GM12872 (cell line): Measurements from ENCODE around the gene LRRC32.

Experiments used
- TF ChIP-seq, protein P1 (sequence below): IDR thresholded peaks from 3 replicates; pipeline ENCODE4 v1.5.1; 2011; ENCODE audit warnings: low read depth, mild to moderate bottlenecking, low read length, moderate library complexity; ENCODE audit not compliant: insufficient read depth

Gene LRRC32

DNA sequence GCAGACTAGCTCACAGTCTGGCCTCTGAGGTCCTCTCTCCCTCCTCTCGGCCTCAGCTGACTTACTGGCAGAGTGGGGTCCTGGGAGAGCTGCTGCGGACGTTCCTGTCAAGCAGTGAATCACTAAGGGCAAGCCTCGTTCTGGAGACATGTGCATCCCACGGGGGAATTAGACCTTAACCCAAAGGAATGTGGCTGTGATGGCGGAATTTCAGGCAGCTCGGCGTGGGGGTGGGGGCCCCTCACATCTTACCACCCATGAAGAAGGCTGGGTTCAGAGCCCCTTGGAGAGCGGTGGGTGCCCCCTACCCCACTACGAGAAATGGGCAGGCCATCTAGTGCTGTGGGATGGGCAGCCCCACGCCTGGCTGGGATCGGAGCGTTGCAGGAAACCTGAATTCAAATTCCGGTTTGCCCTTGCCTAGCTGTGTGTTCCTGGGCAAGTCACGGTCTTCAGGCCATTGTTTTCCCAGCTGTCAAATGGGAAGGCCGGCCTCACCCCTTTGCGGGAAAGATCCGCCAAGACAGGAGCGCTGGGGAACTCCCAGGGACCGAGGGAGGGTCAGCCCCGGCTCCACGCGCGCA lies 554 bp downstream of the LRRC32 start:
- TF ChIP-seq, protein P1, sequence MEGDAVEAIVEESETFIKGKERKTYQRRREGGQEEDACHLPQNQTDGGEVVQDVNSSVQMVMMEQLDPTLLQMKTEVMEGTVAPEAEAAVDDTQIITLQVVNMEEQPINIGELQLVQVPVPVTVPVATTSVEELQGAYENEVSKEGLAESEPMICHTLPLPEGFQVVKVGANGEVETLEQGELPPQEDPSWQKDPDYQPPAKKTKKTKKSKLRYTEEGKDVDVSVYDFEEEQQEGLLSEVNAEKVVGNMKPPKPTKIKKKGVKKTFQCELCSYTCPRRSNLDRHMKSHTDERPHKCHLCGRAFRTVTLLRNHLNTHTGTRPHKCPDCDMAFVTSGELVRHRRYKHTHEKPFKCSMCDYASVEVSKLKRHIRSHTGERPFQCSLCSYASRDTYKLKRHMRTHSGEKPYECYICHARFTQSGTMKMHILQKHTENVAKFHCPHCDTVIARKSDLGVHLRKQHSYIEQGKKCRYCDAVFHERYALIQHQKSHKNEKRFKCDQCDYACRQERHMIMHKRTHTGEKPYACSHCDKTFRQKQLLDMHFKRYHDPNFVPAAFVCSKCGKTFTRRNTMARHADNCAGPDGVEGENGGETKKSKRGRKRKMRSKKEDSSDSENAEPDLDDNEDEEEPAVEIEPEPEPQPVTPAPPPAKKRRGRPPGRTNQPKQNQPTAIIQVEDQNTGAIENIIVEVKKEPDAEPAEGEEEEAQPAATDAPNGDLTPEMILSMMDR, result no peak

- TF ChIP-seq, protein P1, result no peak
Observed at GRCh38 chr11:76668362-76669155, 2.0 kb downstream of the LRRC32 start.

DNA sequence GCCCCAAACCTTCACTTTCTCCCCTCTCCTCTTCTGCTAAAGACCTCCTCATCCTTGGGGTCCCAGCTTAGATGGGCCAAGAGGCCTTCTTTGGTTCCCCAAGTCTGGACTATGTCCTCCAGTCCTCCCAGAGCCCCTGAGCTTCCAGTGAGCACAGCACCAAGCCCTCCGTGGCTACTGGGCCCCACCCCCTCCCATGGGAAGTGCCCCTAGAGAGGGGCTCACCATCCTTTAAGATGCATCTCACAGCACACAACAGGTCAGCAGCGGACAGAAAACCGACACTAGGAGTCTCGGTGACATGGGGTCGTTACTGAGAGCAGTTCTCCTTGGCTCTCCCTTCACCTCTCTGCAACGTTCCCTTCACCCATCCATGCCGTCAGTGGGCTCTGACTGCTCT lies 2.7 kb downstream of the LRRC32 start:
- TF ChIP-seq, protein P1, result no peak

DNA sequence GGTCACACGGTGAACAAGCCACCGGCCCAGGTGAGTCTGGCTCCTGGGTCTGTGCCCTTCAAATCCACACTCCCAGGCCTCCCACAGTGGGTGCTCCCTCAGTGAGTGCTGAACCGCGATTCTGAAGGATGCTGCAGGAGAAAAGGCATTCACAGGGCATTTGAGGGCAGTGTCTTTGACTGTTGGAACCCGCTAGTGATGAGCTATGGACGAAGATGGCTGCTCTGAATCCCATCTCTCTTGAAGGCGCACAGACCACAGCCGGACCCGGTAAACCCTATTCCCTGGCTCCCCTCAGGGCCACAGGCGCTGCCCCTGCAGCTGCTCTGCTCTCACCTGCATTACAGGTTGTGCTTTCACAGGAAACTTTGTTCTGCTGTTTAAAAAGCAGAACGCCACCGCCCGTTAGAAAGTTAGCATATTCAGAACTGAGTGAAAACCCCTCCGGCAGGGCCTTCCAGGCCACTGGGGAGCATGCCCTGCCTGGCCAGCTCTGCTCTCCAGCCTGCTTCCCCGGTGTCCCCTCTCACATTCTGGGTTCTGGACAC lies 3.2 kb downstream of the LRRC32 start:
- TF ChIP-seq, protein P1, result no peak

DNA sequence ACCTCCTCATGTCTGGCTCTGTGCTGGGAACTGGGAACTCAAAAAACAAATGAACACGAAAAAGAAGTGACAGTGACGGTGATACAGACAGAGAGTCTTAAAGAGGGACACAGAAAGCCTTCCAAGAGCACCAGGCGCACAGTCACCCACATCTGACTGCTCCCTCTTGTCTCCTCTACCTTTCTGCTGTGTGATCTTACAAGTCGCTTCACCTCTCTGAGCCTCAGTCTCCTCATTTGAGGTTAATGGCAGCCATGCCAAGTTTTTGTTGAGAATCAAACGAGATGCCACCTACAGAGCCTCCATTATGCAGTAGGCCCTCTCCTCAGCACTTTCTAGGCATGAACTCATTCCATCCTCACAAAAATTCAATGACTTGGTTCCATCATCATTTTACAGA lies 3.7 kb downstream of the LRRC32 start:
- TF ChIP-seq, protein P1, result no peak

DNA sequence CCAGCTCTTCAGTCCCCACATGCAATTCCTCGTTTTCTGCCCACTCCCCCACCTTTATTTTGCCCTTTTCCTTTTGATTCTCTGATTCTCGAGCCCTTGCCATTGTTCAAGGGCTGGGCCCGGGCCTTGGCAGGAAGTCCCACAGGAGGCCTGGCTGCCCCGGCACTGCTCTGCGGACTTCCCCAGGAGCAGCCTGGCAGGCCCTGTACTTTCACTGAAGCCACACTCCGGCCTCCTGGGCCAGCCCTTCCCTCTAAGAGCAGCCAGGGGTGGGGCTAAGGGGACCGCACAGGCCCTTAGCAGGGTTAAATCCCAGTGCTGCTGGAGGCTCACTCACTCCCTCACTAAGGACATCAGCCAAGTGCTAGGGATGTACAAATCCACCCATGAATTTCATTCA lies 4.1 kb downstream of the LRRC32 start:
- TF ChIP-seq, protein P1, result no peak

DNA sequence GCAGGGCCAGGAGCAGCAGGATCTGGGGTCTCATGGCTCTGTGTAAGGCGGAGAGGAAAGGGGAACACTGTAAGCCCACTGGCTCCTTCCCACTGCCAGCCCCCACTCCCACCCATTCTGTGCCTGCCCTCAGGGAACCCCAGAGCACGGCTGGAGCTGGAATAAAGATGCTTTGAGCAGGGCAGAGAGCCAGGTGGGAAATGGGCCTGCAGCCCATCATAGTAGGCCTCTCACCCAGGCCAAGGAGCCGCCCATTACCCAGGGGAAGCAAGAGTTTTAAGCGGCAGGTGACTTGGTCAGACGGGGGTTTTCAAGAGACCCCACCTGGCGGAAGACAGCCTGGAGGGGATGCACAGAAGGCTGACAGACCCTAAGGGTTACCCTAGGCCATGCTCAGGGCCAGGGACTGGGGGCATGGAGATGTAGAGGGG lies 4.6 kb downstream of the LRRC32 start:
- TF ChIP-seq, protein P1, result no peak
